GM21619 (cell line): ENCODE data around the gene SLC37A1.

Source experiments
- ATAC-seq: cut with Tn5 transposase; IDR thresholded peaks from one replicate; pipeline ENCODE4 v1.9.1; 2021; ENCODE audit not compliant: unreplicated experiment

Gene SLC37A1

DNA sequence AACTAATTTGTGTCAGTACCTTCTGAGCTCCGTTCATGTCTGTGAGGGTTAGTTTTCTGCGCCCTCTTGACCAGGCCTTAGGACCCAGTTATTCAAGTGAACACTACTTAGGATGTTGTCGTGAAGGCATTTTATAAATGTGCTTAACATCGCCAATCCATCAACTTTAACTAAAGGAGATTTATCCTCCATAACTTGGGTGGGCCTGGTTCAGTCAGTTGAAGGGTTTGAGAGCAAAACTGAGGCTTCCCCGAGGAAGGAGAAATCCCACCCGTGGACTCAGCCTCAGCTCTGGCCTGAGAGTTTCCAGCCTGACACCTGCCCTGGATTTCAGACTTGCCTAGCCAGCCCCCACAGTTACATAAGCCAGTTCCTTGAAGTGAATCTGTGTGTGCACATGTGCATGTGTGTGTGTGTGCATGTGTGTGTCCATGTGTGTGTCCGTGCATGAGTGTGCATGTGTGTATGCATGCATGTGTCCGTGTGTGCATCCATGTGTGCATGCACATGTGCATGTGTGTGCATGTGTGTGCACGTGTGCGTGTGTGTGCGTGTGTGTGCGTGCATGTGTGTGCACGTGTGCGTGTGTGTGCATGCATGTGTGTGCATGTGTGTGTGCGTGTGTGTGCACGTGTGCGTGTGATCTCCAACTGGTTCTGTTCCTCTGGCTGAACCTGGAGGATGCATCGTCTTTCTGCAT lies 77.7 kb downstream of the SLC37A1 start:
- ATAC-seq = no peak

DNA sequence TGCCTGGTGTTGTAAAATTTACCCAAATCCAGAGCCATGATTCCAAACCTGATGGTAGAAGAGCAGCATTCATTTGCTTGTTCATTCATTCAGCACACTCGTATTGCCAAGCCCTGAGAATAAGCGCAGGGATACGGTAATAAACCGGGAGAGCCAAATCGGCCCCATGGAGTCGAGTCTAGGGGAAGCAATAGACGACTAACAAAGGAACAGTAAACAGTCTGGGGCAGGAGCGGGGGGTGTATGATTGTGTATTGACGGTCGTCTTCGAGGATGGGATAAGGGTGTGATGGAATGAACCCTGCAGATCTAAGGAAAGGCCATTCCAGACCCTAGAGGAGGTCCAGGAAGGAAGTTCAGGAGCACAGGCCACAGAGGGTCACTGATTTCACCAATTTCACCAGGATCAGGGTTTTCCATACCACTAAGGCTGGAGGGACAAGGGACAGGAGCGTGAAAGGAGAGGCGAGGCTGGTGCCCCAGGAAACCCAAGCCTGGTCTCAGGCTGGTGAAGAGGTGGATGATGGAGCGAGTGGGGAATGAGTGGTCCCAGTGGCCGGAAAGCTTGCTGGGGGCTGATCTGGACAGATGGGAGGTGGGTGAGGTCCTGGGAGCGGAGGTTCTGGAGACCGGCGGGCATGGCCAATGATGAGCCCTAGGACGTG lies 78.6 kb downstream of the SLC37A1 start:
- no peak for ATAC-seq

DNA sequence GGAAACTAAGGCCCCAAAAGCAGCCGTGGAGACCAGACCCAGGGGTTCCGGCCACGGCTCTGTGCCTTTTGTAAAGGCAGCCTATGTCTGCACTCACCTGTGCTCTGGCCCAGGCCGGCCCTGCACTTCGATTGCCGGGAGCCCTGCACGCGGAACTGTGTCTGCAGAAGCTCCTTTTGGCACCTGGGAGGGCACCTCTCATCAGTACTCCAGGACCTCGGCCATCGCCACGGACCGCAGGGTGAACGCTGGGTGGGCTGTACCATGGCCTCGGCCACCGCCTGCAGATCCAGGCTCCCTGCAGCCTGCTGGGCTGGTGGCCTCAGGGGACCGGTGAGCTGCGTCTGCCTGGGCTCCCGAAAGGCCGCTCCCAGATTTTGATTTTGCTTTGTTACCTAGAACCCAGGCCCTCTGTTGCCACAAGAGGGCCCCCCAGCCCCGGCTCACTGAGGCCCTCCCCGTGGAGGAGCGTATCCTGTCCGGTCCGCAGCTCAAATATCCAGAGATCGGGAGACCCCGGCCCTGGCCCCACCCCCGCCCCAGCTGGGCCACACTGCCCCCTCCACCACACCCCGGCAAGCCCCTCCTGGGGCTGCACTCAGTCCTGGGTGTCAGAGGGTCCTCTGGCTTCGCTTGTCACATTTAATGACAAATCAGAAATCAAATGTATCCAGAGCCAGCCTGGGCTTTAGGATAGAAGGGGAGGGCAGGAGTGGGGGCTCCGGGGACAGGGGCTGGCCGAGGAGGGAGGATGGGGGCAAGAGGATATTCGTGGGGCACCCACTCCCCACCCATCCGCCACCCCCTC lies 79.6 kb downstream of the SLC37A1 start:
- no peak for ATAC-seq

DNA sequence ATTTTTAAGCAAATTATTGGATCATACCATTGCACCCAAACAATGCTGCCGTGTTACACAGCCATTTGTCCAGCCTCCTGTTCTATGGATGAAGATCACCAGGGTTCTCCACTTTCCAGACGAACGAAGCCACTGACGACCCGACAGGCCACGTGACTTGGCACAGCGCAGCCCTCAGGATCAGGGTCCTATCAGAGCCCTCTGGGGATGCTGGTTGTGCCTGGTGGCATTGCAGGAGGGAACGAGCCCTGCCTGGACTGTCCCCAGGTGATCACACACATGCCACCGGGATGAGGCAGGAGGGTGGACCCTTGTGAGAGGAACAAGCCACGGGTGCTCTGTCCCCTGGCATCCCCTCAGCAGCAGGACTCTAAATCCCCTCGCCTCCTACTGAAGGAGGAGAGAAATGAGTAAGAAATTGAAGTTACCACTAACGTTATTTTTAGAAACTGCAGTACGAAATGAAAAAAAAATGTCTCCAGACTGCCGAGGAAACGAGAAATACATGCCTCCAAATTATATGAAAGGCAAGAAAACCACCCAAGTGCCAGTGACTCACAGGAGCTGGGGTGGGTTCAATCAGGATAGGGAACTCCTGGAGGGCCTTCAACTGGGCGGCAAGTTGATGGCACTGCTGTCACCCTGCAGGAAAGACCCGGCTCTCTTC lies 81.1 kb downstream of the SLC37A1 start:
- ATAC-seq = no peak

DNA sequence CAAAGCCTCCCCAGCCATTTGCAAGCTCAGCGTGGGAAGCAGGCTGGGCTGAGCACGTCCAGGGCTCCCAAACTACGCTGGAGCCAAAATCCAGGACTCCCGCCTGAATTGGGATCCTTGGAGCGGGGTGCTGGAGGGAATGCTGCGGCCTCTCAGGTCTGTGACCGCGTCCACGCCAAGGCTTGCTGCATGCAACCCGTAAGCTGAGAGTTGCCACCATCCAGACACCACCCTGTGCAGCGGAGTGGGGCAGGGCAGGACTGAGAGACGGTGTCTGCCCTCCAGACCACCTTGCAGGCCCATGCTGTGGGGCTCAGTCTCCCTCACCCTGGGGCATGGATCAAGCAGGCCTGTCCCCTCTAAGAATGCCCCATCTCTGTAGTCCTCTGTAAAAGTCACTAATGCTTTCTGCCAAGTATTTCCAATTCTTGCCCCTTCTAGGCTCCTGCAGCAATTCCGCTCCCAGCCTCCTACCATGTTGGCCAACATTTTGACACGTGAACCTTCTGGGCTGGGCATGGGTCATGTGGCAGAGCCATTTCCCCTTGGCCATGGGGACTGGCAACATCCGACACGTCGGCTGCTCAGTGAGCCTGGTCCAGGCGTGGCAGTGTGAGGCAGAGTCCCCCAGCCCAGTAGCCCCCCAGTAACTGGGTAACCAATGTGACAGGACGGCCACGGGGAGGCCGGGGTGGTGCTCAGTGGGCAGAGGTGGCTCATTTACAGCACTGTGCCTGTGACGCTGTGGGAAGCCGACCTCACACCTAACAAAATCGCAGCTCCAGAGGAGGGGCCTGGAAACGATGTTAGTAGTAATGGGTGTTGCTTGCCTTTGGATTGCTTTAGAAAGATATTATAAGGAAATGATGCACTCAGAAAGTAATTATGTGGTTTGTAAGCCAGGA lies 81.9 kb downstream of the SLC37A1 start:
- ATAC-seq = no peak

DNA sequence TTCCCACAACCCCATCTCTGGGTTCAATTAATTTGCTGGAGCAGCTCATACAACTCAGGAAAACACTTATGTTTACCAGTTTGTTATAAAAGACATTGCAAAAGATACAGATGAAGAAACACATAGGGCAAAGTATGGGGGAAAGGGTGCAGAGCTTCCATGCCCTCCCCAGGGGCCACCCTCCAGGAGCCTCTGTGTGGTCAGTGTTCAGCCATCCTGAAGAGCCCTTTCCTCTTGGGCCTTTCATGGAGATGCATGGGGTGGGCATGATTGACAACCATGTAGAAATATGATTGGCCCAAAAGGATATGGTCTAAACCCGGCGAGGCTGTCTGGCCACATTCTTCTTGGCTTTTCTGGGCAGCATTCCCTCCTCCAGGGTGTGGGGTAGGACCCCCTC lies 83.0 kb downstream of the SLC37A1 start:
- ATAC-seq = no peak

DNA sequence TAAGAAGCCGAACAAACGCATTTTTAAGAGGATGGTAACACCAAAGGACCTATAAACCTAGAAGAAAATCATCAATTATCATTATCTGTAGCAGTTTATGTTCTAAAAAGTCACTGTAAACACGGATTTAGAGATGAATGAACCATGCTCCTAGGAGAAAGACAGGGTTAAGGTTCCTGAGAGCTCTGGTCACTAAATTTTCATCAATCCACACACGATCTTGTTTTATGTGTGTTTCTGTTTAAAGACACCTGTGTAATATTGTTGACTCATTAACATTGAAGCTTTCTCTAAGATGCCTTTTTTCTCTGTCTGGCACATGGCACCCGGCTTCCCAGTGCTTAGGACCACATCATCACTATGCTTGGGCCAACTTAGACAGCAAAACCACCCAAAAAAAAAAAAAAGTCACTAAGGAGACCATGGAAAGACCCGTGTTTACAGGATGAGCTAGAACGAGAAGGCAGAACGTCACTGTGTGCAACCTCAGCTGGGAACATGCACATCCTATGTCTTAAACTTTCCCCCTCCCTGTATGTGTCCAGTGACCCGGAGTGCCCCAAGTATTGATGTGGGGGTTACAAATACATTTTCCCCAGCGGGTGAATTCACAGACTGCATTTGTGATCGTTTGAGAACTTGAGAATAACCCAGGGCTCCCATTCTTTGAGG lies 84.0 kb downstream of the SLC37A1 start:
- ATAC-seq = no peak

DNA sequence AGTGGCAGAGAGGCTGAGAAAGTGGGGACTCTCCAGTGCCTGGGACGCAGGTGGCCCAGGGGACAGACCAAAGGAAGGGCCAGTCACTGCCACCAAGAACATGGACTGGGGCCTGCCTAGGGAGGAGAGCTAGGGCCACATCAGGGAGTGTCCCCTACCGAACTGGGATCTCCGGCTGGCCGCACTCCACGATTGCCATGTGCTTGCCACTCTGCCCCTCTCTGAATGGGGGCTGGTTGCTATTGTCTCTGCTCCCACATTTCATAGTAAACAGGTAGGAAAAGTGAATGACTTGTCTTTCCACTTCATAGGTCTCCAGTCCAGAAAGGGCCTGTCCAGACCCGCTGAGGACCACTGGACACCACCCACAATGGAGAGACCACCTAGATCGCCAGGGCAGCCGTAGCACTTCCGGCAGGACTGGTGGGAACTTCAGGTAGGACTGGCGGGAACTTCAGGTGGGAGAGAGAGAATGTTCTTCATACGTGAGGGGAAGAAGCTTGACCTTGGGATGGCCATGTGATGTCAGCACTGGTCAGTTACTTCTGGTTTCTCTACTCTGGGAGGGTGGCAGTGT lies 84.6 kb downstream of the SLC37A1 start:
- ATAC-seq = no peak

DNA sequence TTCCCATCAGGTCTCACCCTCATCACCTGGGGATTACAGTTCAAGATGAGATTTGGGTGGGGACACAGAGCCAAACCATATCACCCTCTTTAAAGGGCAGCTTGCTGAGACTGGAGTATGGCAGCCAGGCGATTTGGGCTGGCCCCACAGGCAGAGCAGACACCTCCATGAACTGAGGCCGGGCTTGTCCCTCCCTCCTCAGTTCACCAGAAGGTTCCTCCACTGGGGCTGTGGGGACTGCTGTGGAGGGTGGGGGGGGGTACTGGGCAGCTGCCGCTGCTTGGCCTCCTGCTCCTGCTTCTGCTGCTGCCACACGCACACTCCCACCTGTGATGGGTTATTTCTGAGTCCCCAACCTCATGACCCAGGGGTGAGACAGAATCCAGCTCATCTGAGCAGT lies 85.8 kb downstream of the SLC37A1 start:
- ATAC-seq = no peak

DNA sequence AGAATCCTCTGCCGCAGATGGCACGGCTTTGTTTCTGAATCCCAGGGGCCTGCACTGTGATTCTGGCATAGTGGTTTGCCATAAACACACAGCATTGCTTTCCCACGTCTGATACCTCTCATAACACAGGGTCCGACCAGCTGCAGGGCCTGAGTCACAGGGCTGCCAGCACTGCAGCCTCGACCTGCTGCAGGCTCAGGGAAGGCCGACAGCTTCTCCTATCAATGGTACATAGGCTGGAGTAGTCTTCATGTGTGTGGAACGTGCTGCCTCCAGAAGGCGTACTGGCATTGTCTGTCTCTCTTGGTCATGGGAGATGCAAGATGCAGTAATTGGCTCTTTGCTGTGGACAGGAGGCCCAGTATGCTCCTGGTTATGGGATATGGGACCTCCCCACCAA lies 86.3 kb downstream of the SLC37A1 start:
- no peak for ATAC-seq

DNA sequence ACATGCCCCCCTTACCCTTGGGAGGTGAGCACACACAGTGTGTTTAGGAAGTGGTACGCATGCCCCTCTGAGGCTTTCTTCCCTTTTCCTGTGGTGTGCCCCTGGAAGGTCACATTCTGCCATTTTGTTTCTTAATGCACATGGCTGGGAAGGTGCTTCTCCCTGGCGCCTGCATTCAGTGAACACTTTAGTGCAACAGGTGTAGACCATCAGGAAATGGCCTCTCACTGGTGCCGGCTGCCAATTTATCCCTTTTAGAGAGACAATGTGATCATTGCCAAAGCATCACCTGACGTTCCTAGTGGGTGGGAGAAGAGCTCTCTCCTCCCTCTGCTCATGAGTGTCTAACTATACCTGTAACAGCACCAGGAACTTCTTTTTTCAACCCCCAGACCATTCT lies 88.0 kb downstream of the SLC37A1 start:
- no peak for ATAC-seq

DNA sequence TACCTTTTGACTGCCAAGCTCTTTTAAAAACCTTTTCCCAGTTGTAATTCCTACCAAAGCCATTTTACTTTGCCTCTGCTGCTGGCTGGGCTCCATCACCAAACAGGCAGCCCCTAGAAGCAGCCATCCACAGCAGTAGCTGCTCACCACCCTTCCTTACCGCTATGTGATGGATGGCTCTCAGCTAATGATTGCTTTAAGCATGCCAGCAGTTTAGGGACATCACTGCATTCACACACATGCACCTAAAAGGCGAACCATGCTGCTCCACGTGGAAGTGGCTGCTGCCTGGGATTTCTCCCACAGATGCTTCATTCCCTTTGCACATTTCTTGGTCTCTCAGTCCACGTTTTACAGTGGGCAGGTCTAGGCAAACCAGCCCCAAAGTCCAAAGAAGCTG lies 93.5 kb downstream of the SLC37A1 start:
- no peak for ATAC-seq

DNA sequence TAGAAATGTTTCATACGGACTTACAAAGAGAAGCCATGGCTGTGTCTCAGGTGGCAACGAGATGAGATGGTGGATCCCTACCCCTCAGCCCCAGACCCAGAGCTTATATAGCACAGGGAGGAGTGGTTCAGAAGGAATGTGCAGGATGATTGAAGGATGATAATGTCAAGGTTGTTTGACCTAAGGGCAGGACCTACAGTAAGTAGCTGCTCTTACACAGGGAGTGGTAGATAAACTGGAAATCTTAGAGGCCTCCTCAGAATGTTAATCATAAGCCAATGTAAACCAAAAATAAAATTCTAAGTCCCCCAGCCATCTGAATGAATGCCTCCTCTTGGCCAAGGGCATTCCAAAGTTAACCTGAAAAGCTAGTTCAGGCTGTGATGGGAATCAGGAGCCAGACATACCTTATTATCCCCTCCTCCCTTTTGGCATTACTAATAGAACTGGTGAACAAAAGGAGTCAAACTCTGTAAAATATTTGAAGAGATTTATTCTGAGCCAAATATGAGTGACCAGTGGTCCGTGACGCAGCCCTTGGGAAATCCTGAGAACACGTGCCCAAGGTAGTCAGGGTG lies 94.0 kb downstream of the SLC37A1 start:
- ATAC-seq = no peak

DNA sequence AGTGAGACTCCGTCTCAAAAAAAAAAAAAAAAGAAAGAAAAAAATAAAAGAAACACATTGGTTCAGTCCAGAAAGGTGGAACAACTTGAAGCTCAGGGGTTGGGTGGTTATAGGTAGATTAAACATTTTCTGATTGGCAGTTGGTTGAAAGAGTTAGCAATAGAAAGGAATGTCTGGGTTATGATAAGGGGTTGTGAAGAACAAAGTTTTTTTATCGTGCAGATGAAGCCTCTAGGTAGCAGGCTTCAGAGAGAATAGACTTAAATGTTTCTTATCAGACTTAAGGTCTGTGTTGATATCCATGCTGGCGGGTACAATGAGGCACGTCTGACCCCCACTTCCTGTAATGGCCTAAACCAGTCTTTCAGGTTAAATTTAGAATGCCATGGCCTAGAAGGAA lies 94.8 kb downstream of the SLC37A1 start:
- no peak for ATAC-seq

DNA sequence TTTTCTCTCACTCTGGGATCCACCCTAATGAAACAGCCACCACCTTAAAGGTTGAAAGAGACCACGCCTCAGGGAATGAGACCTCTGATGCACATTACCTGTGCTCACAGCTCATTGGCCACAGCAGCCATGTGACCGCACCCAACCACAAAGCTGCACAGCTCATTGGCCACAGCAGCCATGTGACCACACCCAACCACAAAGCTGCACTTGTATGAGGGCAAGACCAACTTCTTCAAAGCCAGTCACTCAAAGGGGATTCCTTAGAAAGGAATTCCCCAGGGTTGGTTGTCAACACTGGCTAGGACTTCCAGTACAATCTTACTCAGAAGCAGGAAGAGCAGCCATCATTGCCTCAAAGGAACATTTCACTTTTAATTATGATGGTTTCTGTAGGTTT lies 96.2 kb downstream of the SLC37A1 start:
- no peak for ATAC-seq

DNA sequence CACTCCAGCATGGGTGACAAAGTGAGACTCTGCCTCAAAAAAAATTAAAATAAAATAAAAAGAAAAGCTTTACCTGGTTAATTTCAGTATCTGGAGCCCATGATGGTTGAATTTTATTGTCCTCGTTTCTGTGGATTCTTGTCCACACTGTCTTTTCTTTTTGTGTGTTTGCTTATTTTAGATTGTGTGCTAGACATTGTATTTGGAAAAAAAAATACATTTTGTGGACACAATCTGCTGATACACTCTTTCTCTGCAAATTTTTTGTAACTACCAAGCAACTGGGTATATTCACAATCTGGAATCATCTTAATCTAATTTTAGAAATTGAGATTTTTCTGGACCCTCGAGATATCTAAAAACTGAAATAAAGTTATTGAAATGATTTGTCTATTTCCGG lies 98.2 kb downstream of the SLC37A1 start:
- ATAC-seq = no peak

DNA sequence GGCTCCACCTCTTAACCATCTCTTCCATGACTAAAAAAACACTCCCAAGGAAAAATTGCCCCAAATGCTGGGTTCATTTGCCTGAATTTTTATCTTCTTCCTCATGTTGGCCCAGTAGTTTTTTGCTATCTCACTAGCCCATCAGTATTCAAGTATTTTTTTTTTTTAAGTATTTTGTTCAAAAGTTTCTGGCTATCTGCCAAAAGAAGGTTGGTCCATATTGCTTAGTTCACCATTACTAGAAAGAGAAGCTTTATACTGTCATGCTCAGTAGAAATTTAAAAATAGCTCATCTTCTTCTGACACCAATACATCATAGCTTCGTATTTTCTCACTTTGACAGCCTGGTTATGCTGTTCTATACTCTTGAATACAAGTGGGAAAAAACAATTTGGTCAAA lies 98.7 kb downstream of the SLC37A1 start:
- ATAC-seq = no peak

DNA sequence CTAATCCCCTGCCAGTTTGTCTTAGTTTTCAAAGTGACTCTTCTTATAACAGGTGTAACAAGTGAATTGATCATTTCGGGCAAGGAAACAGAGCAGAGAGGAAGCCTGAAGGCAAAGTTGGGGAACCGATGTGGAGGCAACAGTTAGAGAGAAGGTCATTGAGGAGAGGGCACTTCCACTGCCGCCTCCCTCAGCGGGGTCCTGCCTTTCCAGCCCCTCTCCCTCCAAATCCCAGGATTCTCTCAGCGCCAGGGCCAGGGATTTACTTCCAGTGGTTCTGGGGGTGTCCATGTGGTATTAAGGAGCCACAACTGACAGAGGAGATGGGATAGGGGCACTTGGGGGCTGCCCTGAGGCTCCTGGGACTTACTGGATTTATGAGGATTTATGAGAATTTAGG lies 100.1 kb downstream of the SLC37A1 start:
- ATAC-seq = no peak

DNA sequence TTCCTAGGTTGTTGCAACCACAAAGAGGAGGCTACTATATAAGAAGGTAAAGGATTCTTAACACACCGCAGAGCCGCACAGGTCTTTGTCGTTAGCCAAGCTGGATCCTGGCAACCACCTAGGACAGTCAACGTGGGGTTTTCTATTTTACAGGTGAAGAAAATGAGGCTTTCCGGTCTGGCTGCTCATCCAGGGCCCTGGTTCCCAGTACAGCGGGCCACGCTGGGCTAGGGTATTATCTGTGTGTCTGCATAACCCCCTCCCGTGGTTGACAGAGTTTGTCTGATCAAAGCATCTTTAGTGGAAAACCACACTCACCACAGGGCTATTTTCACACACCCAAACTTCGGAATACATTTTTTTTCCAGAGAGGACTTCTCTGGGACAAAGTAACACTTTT lies 100.7 kb downstream of the SLC37A1 start:
- no peak for ATAC-seq
